MM.1S (cell line): Measurements from ENCODE around the gene ZNF483.

Experiments
- EZH2 ChIP-seq: fragments of 300-600 bp; sonication (generic); optimal IDR thresholded peaks from 2 replicates; pipeline ENCODE3; 2017; ENCODE audit warnings: low read depth, mild to moderate bottlenecking, antibody characterized with exemption, low read length, mixed read lengths
- TF ChIP-seq, protein P1 (sequence below): fragments of 300-600 bp; sonication (generic); IDR thresholded peaks from 2 replicates; pipeline ENCODE4 v1.5.1; 2016; ENCODE audit warnings: antibody characterized with exemption, low read length, mixed read lengths

DNA sequence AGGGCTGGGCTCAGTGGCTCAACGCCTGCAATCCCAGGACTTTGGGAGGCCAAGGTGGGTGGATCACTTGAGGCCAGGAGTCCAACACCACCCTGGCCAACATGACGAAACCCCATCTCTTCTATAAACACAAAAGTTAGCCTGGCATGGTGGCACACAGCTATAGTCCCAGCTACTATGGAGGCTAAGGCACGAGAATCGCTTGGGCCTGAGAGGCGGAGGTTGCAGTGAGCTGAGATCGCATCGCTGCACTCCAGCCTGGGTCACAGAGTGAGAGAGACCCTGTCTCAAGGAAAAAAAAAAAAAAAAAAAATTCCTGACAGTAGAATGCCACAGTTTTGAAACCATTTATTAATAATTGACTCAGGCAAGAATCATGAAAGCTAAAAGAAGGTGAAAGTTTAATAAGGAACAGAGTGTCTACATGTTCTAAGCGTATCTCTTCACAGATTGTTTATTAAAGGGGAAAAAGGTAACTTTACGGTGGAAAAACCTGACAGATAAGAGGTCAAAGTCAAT lies 80.1 kb downstream of the ZNF483 start:
- no peak for TF ChIP-seq EZH2
- TF ChIP-seq, protein P1, sequence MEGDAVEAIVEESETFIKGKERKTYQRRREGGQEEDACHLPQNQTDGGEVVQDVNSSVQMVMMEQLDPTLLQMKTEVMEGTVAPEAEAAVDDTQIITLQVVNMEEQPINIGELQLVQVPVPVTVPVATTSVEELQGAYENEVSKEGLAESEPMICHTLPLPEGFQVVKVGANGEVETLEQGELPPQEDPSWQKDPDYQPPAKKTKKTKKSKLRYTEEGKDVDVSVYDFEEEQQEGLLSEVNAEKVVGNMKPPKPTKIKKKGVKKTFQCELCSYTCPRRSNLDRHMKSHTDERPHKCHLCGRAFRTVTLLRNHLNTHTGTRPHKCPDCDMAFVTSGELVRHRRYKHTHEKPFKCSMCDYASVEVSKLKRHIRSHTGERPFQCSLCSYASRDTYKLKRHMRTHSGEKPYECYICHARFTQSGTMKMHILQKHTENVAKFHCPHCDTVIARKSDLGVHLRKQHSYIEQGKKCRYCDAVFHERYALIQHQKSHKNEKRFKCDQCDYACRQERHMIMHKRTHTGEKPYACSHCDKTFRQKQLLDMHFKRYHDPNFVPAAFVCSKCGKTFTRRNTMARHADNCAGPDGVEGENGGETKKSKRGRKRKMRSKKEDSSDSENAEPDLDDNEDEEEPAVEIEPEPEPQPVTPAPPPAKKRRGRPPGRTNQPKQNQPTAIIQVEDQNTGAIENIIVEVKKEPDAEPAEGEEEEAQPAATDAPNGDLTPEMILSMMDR, result no peak
